Activated CD8-positive, alpha-beta memory T cell treated with anti-CD3 and anti-CD28 coated beads, Interleukin-2, amount 10 ng/mL, durations not matched to agents 7 days and 5 days (primary cell): ENCODE results near the gene SAP25. TPM values are rescaled to one million over a fixed set of nuclear protein-coding genes. Genes with fewer than 3 reads are reported as not detected.
A peak's percentile ranks its signal among the peaks of the same experiment; 100 is the strongest.

ENCODE experiments used
- ATAC-seq: fragments of 150-1000 bp; cut with Tn5 transposase; one replicate; pipeline ENCODE4 v1.10.0; 2021; ENCODE audit warnings: moderate library complexity
- CTCF ChIA-PET: fragments of 350-600 bp; sonication (Branson Sonifier 250); formaldehyde crosslinking; loops from one replicate; lab custom pipeline; 2021; ENCODE audit warnings: antibody characterized with exemption; lab: Charles Lee
- DNase-seq: peaks from one replicate; pipeline ENCODE4 v3.0.0-alpha.2; 2020
- H3K27ac Mint-ChIP-seq: one replicate; pipeline ENCODE4 v1.8.0; 2021; ENCODE audit warnings: mild to moderate bottlenecking, mixed read lengths
- H3K27me3 Mint-ChIP-seq: one replicate; pipeline ENCODE4 v1.8.0; 2021; ENCODE audit warnings: mixed read lengths
- H3K36me3 Mint-ChIP-seq: one replicate; pipeline ENCODE4 v1.8.0; 2021; ENCODE audit warnings: mild to moderate bottlenecking, mixed read lengths
- H3K4me1 Mint-ChIP-seq: one replicate; pipeline ENCODE4 v1.8.0; 2021; ENCODE audit warnings: mixed read lengths
- H3K4me3 Mint-ChIP-seq: one replicate; pipeline ENCODE4 v1.8.0; 2021; ENCODE audit warnings: mild to moderate bottlenecking, moderate library complexity, mixed read lengths
- H3K9me3 Mint-ChIP-seq: one replicate; pipeline ENCODE4 v1.8.0; 2022; ENCODE audit warnings: low read depth, mixed read lengths
- total RNA-seq, 2 experiments: library from RNA; stranded (reverse); gene quantifications; one replicate each; pipeline ENCODE4 v1.2.3, GENCODE V29; 2021

Gene SAP25
- total RNA-seq, 2 experiments from 2014 or later, result 18.2 to 26.3 TPM

GRCh38 chr7:100604976-100605911 lies 31.5 kb upstream of the SAP25 start:
- ATAC-seq (peak; percentile 9), DNase-seq (peak; percentile 58)
- Mint-ChIP-seq H3K4me1 (peaks cover 21% of the 10 kb centered on the region), H3K9me3 (no peaks in the 10 kb centered on the region), H3K36me3 (no peaks in the 10 kb centered on the region), H3K27me3 (peaks cover 5% of the 10 kb centered on the region), H3K4me3 (peak overlapping the region; percentile 86), H3K27ac (peak overlapping the region; percentile 63)
- CTCF ChIA-PET, result interaction anchor here (0.5 to 5.0 kb wide), 11 partner anchors 20 to 128 kb away, joined by 3 to 41 read pairs (median 4); partner anchors contain the start of genes FBXO24, GIGYF1, LRCH4 and POP7

- peak; percentile 78 for ATAC-seq
- Mint-ChIP-seq H3K4me3 (peak overlapping the region; percentile 86), H3K27ac (peak overlapping the region; percentile 93), H3K27me3 (peaks cover 5% of the 10 kb centered on the region), H3K36me3 (no peaks in the 10 kb centered on the region), H3K9me3 (no peaks in the 10 kb centered on the region), H3K4me1 (peaks cover 23% of the 10 kb centered on the region)
- DNase-seq, result peak; percentile 91
- CTCF ChIA-PET, result interaction anchor here (0.5 to 5.0 kb wide), 14 partner anchors 16 to 127 kb away, joined by 3 to 41 read pairs (median 3); partner anchors contain the start of genes FBXO24, GIGYF1, GNB2 and LRCH4
Observed at GRCh38 chr7:100604028-100604975, 30.6 kb upstream of the SAP25 start.

- Mint-ChIP-seq H3K27ac (peak overlapping the region; percentile 93), H3K4me3 (peak overlapping the region; percentile 86), H3K9me3 (no peaks in the 10 kb centered on the region), H3K27me3 (peaks cover 5% of the 10 kb centered on the region), H3K36me3 (no peaks in the 10 kb centered on the region), H3K4me1 (peaks cover 24% of the 10 kb centered on the region)
- ATAC-seq, result no peak
- CTCF ChIA-PET, result interaction anchor here (0.8 to 5.0 kb wide), 9 partner anchors 15 to 126 kb away, joined by 3 to 41 read pairs (median 3); partner anchors contain the start of genes FBXO24, GIGYF1, GNB2 and LRCH4
- DNase-seq, result peak; percentile 54
Observed at GRCh38 chr7:100603726-100604027, 30.0 kb upstream of the SAP25 start.

- CTCF ChIA-PET, result interaction anchor here (0.8 to 5.0 kb wide), 10 partner anchors 15 to 125 kb away, joined by 3 to 41 read pairs (median 4); partner anchors contain the start of genes FBXO24, GIGYF1, GNB2 and LRCH4
- Mint-ChIP-seq H3K27ac (peak overlapping the region; percentile 93), H3K4me1 (peaks cover 30% of the 10 kb centered on the region), H3K36me3 (no peaks in the 10 kb centered on the region), H3K4me3 (peak overlapping the region; percentile 86), H3K27me3 (peaks cover 5% of the 10 kb centered on the region), H3K9me3 (no peaks in the 10 kb centered on the region)
- ATAC-seq, result no peak
- DNase-seq, result no peak
Observed at GRCh38 chr7:100602889-100603725, 29.4 kb upstream of the SAP25 start.

GRCh38 chr7:100600730-100601038 lies 27.0 kb upstream of the SAP25 start:
- Mint-ChIP-seq H3K4me3 (no peak overlapping the region), H3K9me3 (no peaks in the 10 kb centered on the region), H3K27me3 (peaks cover 2% of the 10 kb centered on the region), H3K4me1 (peaks cover 27% of the 10 kb centered on the region), H3K27ac (no peak overlapping the region), H3K36me3 (no peaks in the 10 kb centered on the region)
- ATAC-seq (no peak), DNase-seq (no peak)
- CTCF ChIA-PET, result no interaction called here

GRCh38 chr7:100599911-100600729 lies 26.4 kb upstream of the SAP25 start:
- no peak overlapping the region for H3K4me3 Mint-ChIP-seq
- no peaks in the 10 kb centered on the region for H3K9me3 Mint-ChIP-seq
- no peaks in the 10 kb centered on the region for H3K36me3 Mint-ChIP-seq
- CTCF ChIA-PET, result interaction anchor here (1.3 to 4.1 kb wide), 2 partner anchors 12 to 93 kb away, joined by 3 to 16 read pairs; partner anchors contain the start of gene MOSPD3
- ATAC-seq (no peak), DNase-seq (no peak)
- H3K4me1 Mint-ChIP-seq, result peaks cover 21% of the 10 kb centered on the region
- no peaks in the 10 kb centered on the region for H3K27me3 Mint-ChIP-seq
- H3K27ac Mint-ChIP-seq, result no peak overlapping the region

GRCh38 chr7:100598425-100598824 lies 24.7 kb upstream of the SAP25 start:
- Mint-ChIP-seq H3K27ac (peak overlapping the region; percentile 33), H3K27me3 (no peaks in the 10 kb centered on the region), H3K4me3 (no peak overlapping the region), H3K9me3 (no peaks in the 10 kb centered on the region), H3K36me3 (no peaks in the 10 kb centered on the region), H3K4me1 (peaks cover 14% of the 10 kb centered on the region)
- ATAC-seq (peak; percentile 48), DNase-seq (peak; percentile 60)
- CTCF ChIA-PET, result interaction anchor here (0.6 to 4.1 kb wide), 9 partner anchors 10 to 130 kb away, joined by 3 to 17 read pairs (median 5); partner anchors contain the start of genes FBXO24, LRCH4 and MOSPD3

GRCh38 chr7:100595188-100595587 lies 21.5 kb upstream of the SAP25 start:
- Mint-ChIP-seq H3K9me3 (no peaks in the 10 kb centered on the region), H3K36me3 (no peaks in the 10 kb centered on the region), H3K4me3 (no peak overlapping the region), H3K27ac (no peak overlapping the region), H3K27me3 (peaks cover 4% of the 10 kb centered on the region), H3K4me1 (peaks cover 11% of the 10 kb centered on the region)
- no peak for ATAC-seq
- DNase-seq, result no peak
- CTCF ChIA-PET, result interaction anchor here (1.2 kb wide), 1 partner anchor 9 kb away, joined by 4 read pairs; the partner anchor contains the start of genes FBXO24 and LRCH4

GRCh38 chr7:100591596-100591995 lies 17.9 kb upstream of the SAP25 start:
- Mint-ChIP-seq H3K4me3 (no peak overlapping the region), H3K36me3 (no peaks in the 10 kb centered on the region), H3K9me3 (no peaks in the 10 kb centered on the region), H3K4me1 (peaks cover 6% of the 10 kb centered on the region), H3K27ac (no peak overlapping the region), H3K27me3 (peaks cover 7% of the 10 kb centered on the region)
- CTCF ChIA-PET, result interaction anchor here (1.3 to 11.9 kb wide), 2 partner anchors 27 to 100 kb away, joined by 5 to 154 read pairs; no protein-coding TSS in a partner anchor
- no peak for ATAC-seq
- DNase-seq, result no peak

- no peak overlapping the region for H3K4me3 Mint-ChIP-seq
- H3K27me3 Mint-ChIP-seq, result peaks cover 7% of the 10 kb centered on the region
- no peak overlapping the region for H3K27ac Mint-ChIP-seq
- H3K36me3 Mint-ChIP-seq, result no peaks in the 10 kb centered on the region
- ATAC-seq (no peak), DNase-seq (no peak)
- peaks cover 6% of the 10 kb centered on the region for H3K4me1 Mint-ChIP-seq
- no peaks in the 10 kb centered on the region for H3K9me3 Mint-ChIP-seq
- CTCF ChIA-PET, result interaction anchor here (1.1 to 11.9 kb wide), 3 partner anchors 17 to 102 kb away, joined by 3 to 154 read pairs (median 3); no protein-coding TSS in a partner anchor
Observed at GRCh38 chr7:100590077-100590737, 16.5 kb upstream of the SAP25 start.

- H3K36me3 Mint-ChIP-seq, result no peaks in the 10 kb centered on the region
- CTCF ChIA-PET, result interaction anchor here (0.7 to 11.9 kb wide), 12 partner anchors 8 to 215 kb away, joined by 3 to 154 read pairs (median 4); partner anchors contain the start of genes MOSPD3 and POP7
- no peak overlapping the region for H3K4me3 Mint-ChIP-seq
- no peaks in the 10 kb centered on the region for H3K9me3 Mint-ChIP-seq
- no peak overlapping the region for H3K27ac Mint-ChIP-seq
- DNase-seq (no peak), ATAC-seq (no peak)
- peaks cover 7% of the 10 kb centered on the region for H3K27me3 Mint-ChIP-seq
- H3K4me1 Mint-ChIP-seq, result peaks cover 6% of the 10 kb centered on the region
Observed at GRCh38 chr7:100589341-100589947, 15.7 kb upstream of the SAP25 start.
